ENCODE results near the gene WDR38.
"Not testable (repeated sequence)": the region's sequence is repeated elsewhere in the genome, so short reads cannot be mapped to it uniquely, and the experiment has no call there.

Gene WDR38

DNA sequence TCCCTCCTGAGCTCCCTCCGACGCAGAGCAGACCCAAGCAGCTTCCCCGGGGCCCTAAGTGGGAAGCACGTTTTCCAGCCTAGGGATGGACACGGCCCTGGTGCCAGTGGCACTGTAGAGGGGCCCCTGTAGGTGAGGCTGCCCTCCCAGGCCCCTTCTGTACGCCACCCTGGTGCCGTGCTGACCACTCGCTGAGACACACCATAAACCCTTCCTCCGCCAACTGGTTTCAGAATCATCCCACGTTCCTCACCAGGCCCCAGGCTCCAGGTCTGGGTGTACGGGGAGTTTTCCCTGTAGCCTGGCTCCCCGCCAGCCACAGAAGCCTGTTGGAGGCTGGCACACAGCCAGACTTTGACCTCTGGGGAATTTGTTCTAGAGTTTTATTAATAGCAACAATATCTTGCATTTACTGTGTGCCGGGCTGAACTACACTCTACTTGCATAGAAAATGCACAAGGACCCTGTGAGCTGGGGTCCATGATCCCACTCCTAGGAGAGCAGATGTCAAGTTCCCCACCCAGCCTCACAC, 18.2 kb upstream of the WDR38 start:
- DNase-seq = peak; percentile 76

DNA sequence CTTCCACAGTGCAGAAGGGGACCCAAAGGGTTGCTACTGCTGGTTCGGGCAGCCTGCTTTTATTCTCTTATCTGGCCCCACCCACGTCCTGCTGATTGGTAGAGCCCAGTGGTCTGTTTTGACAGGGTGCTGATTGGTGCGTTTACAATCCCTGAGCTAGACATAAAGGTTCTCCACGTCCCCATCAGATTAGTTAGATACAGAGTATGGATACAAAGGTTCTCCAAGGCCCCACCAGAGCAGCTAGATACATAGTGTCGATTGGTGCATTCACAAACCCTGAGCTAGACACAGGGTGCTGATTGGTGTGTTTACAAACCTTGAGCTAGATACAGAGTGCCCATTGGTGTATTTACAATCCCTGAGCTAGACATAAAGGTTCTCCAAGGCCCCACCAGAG, 15.1 kb upstream of the WDR38 start:
- DNase-seq = not testable (repeated sequence)

DNA sequence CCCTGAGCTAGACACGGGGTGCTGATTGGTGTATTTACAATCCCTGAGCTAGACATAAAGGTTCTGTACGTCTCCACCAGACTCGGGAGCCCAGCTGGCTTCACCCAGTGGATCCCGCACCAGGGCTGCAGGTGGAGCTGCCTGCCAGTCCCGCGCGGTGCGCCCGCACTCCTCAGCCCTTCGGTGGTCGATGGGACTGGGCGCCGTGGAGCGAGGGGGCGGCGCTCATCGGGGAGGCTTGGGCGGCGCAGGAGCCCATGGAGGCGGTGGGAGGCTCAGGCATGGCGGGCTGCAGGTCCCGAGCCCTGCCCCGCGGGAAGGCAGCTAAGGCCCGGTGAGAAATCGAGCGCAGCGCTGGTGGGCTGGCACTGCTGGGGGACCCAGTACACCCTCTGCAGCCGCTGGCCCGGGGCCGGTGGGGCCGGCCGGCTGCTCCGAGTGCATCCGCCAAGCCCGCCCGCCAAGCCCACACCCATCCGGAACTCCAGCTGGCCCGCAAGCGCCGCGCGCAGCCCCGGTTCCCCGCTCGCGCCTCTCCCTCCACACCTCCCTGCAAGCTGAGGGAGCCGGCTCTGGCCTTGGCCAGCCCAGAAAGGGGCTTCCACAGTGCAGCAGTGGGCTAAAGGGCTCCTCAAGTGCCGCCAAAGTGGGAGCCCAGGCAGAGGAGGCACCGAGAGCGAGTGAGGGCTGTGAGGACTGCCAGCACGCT, 14.5 kb upstream of the WDR38 start:
- DNase-seq = not testable (repeated sequence)

DNA sequence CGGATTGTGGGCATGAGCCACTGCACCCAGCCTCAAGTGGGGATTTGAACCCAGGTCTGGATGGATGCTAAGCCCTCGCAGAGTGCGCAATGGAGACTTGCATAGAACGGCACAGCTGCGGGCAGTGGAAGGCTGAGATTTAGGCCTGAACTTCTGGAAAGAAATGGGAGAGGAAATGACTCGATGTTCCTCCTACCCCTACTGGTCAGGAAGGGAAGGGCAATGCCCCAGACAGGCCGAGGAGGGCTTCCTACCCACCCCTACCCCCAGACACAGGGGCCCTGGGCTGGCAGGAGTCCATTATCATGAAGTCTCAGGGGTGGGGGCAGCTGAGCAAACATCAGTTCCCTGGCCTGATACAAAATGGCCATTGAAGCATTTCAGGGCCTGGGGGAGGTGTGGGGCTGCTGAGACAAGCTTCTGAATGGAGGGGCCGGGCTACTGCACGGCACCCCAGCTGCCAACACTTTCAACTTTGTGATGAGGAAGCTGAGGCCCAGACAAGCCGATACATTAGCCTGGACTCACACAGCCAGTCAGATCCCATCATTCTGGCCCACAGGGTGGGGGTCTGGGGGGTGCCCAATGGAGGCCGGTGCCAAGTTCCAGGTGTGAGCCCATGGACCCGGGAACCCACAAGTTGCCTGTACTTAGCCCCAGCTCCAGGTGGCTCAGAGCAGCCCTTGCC, 13.5 kb upstream of the WDR38 start:
- DNase-seq = no peak

DNA sequence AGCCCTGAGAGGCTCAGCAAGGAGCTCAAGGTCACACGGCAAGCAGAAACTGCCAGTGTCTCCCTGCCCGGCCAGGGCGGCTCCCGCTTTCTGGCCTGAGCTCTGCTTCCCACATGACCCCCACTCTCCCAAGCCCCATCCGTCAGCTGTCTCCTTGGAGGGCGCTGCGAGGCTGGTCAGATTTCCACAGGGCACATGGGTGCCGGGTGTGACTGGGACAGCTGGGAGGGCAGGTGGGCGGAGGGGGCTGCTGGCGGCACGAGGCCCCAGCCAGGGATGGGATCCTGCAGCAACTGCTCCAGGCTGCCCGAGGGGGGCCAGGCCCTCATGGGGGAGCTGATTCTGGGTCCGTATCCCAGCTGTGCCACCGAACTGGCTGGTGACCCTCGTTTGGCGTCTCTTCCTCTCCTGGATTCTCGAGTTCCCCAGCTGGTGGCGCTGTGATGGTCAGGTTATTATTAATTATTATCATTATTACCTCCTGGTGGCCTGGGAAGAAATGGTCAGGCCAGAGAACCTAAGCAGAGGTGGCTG, 12.9 kb upstream of the WDR38 start:
- DNase-seq = peak; percentile 47

DNA sequence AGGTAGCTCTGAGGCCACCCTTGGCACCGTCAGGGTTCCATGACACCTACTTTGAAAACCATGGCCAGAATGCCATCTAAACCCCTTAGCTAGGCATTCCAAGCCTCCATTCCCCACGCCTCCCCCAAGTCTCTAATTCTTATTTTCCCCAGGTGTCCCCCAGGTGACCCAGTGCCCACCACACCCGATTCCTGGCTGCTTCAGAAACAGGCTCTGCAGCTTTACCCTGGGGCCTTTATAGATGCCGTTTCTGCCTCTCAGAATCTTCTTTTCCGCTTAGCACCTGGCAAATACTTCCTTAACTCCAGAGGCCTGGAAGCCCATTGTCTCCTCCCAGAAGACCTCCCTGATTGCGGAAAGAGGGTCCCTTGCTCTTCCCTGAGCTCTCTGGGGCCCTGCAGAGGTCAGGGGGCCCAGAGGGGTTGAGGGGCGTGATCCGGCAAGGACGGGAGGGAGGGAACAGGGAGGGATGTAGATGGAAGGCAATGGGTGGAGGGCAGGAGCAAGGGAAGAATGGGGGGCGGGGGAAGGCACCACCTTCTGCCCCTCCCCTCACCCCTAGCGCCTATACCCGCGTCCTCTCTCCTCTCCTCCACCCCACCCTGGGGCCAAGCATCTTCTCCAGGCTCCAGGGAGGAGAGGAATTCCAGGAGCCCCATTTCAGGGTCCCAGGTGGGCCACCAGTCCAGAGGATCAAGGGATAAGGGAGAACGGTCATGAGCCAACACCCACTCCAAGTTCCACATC, 12.0 kb upstream of the WDR38 start:
- no peak for DNase-seq

DNA sequence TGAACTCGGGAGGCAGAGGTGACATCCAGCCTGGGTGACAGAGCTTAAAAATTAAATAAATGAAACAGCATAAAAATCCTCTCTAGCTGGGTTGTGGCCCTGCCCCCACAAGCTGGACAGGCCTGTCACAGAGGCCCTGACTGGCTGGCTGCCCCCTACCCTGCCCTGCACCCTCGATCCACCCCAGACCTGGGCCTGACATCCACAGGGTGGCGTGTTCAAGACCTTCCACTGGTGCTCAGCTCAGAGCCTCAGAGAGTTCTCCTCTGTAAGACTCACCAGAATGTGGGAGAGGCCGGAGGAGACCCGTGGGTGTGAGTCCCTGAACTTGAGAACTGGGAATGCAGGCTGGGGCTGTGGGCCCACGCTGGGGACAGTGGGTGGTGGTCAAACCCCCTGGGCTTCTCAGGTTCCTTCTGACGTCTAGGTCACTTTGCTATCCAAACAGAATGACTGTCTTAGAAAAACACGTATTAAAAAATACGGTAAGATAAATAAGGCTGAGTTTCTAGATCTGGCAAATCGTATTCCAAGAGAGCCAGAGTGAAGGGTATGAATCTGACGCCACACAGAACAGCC, 9.7 kb upstream of the WDR38 start:
- no peak for DNase-seq

DNA sequence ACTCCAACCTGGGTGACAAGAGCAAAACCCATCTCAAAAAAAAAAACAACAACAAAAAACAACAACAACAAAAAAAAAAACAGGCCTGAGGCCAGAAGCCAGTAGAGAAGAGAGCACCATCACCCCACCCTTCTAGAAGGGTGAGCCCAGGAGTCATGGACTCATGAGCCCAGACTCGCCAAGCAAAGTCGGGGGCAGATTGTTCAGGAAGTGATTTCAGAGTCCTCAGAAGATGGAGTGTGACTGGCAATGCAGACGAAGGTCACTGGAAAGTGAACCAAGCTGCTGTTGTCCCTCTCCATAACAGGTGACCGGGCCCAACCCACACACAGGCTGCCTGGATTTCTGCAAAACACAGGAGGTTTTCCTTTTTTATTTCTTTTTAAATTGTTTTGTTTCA, 9.0 kb upstream of the WDR38 start:
- DNase-seq = no peak

DNA sequence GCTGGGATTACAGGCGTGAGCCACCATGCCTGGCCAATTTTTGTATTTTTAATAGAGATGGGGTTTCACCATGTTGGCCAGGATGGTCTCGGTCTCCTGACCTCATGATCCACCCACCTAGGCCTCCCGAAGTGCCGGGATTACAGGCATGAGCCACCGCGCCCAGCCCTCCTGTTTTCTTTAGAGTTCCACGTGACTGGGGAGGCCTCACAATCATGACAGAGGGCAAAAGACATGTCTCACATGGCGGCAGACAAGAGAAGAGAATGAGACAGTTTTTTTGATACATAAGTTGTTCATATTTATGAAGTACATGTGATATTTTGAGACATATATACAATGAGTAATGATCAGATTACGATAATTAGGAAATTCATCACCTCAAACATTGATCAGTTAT, 6.8 kb upstream of the WDR38 start:
- not testable (repeated sequence) for DNase-seq

DNA sequence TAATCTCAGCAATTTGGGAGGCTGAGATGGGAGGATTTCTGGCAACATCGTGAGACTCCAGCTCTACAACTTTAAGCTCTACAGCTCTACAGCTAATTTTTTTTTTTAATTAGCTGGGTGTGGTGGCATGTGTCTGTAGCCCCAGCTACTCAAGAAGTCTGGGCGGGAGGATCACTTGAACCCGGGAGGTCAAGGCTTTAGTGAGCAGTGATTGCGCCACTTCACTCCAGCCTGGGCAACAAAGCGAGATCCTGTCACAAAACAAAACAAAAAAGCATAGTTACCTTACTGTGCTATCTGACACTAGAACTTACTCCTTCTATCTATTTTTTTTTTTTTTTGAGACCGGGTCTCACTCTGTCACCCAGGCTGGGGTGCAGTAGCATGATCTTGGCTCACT, 6.3 kb upstream of the WDR38 start:
- no peak for DNase-seq

DNA sequence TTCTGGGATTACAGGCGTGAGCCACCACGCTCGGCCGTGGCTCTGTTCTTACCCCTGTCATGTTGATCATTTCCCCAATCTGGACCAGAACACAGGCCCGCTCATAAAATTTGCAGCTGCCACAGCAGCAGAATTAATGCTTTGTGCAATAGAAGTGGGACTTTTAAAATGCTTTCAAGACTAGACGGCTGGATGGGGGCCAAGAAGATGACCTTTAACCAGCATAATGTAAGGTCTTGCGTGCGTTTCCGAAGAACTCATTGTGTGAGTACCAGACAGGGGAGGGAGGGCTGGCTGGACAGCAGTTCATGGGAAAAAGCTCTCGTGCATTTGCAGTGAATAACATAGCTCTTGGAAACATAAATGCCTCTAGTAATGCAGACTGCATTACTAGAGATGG, 3.5 kb upstream of the WDR38 start:
- DNase-seq = no peak

DNA sequence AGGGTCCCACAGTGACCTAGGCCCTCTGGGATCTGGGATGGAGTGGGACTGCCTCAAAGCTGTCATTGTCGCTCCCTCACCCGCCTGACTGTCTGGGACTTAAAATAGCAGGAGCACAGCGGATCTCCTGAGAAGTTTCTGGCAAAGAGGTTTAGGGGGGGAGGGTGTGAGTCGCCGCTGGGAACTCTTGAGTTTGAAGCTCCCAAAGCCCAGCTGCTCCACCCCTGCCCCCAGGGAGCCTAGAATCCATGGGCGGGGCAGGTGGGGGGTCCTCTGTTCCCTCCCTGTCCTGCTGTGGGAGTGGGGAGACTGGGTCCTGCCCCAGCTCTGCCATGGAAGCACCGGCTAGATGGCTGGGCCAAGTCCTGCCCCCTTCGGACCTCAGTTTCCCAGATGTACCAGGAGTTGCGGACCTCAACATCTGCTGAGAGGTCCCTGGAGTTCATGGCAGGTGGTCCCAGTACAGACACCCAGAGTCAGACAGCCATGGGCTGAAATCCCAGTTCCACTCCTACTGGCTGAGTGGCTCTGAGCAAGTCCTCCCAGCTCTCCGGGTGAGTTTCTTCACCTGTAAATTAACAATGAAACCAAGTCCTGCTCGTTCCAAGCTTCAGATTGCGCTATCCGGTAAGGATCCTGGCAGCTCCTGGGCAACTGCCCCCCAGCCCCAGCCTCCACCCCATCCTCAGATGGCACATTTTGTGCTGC, 985 bp upstream of the WDR38 start:
- DNase-seq = no peak

DNA sequence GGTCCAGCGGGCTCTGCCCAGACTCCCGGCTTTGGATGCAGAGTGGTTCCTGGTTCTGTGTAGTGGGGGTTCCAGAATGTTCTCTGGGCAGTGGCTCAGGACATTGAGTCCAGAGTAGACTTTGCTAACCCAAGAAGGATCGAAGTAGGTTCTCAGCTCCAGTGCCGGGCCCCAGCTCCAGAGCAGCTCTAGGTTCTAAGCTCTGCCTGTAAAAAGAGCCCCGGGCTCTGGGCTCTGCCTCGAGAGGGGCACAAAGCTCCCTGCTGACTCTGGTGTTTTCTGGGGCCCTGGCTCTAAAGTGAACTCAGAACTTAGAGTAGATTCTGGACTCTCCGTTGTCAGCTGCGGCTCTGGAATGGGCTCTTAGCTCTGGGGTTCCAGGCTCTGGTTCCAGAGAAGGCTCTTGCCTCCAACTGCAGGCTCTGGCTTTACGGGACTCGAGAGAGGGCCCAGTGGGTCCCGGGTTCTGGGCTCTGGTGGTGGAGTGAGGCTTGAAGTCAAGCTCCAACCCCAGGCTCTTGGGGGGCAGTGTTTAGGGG, 414 bp downstream of the WDR38 start:
- no peak for DNase-seq

DNA sequence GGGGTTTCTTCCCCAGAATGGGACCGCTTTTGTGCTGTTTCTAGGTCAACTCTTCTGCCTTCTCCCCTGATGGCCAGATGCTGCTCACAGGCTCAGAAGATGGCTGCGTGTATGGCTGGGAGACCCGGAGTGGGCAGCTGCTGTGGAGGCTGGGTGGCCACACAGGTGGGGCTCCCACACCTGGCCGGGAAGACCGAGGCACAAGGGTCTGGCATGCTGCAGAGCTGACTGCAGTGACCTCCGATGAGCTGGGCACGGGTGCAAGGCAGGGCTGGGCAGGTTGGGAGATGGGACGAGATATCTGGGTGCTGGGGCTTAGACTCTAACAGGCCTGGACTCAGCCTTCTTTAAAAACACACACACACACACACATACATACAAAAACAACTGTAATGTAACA, 901 bp downstream of the WDR38 start:
- DNase-seq = no peak

DNA sequence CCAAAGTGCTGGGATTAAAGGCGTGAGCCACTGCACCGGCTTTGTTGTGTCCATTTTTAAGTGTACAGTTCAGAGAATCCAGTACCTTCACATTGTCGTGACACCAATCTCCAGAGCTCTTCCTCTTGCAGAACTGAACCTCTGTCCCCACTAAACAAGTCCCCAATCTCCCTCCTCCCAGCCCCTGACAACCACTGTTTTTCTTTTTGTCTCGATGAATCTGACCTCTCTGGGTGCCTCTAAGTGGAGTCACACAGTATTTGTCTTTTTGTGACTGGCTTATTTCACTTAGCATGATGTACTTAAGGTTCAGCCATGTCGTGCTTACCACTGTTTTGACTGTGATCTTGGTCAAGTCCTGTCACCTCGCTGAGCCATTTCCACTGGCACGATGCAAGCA, 1.6 kb downstream of the WDR38 start:
- DNase-seq = no peak

DNA sequence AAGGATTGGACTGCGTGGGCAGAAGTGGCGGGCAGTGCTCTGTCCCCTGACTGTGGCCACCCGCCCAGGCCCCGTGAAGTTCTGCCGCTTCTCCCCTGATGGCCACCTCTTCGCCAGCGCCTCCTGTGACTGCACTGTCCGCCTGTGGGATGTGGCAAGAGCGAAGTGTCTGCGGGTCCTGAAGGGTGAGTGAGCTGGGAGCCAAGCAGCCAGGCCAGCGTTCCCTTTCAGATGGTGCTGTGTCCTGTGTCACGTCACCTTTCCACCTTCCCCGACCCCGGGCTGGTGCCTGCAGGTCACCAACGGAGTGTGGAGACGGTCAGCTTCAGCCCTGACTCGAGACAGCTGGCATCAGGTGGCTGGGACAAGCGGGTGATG, 2.3 kb downstream of the WDR38 start:
- DNase-seq = no peak

DNA sequence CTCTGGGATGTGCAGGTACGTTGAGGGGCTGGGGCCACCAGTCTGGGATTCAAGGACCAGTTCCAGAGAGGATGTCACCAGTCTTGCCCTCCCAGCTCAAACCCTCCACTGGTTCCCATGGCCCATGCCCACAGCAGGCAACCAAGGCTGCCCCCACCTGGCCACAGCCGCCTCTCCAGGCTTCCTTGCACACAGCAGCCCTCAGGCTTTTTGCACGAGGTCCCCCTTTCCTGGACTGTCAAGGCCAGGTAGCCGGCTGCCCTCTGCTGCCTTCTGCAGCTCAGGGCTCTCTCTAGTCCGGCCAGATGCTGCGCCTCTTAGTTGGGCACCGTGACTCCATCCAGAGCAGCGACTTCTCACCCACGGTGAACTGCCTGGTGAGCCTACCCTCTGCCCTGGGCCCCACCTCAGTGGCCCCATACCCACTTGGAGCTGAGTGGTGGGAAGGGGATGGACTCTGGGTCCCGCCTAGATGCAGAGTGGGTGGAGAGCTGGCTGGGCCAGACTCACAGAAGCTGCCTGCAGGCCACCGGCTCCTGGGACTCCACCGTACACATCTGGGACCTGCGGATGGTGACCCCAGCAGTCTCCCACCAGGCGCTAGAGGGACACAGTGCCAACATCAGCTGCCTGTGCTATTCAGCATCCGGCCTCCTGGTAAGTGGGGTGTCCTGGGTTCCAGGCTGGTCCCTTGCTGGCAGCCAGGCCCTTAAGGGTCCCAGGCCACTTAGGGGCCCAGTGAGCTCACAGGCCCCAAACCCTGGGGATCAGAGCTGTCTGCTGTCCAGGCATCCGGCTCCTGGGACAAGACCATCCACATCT, 2.9 kb downstream of the WDR38 start:
- DNase-seq = no peak

DNA sequence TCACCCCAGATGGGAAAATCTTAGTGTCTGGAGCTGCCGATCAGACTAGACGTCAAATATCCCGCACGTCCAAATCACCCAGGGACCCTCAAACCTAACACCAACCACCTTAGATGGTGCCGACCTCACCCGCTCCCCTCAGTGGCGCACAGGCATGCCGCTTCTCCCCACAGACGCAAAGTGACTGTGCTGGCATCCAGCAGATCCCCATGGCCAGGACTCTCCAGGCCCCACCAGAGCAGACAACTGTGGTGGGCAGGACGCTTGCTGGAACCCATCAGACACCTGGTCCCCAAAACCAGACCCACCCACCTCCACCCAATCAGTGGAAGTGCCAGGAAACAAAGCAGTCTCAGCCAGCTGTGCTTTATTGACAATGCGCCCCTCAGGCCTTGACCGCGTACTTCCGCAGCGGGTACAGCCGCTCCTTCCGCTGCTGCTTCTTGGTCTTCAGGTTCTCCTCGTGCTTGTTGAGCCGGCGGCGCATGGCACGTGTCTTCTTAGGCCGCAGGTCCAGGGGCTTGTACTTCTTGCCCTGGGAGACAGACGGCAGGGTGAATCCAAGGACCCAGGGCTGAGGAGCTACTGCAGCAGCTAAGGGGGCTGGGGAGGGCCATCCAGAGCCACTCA, 4.4 kb downstream of the WDR38 start:
- DNase-seq = no peak

DNA sequence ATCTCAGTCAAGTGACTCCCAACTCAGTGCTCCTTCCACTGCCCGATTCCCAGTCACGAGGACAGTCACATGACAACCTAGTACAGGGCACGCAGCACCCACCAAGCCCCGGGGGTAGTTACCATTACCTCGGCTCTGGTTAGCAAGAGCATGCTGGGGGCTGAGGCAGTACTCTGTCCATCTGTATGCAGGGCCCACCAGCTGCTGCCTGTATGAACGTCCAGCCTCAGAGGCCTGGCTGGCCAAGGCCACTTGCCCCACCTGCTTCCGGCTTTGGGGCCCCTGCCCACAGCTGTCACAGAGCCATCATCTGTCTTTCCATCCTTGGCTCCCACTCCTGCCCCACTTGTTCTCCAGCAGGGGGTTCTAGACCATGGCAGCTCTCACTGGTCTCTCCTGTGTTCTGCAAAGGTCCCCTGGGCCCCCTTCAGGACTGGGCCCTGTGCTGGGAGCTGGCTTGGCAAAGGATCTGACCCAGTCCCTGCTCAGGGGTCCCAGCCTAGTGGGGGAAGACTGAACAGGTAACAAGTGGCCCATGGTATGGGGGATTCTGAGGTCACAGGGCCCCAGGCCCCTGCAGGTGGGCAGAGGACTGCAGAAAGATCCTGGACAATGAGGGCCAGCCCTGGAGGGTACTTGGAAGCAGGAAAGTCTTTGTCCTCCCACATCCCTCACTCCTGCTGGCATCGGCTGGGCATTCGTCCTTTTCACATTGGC, 5.2 kb downstream of the WDR38 start:
- DNase-seq = no peak
